ENCODE data around the gene MKLN1. TPM values are rescaled to one million over a fixed set of nuclear protein-coding genes. Genes with fewer than 3 reads are reported as not detected.

MKLN1 gene
- polyA plus RNA-seq, 1 donor from 2014 or later = 15.9 TPM

DNA sequence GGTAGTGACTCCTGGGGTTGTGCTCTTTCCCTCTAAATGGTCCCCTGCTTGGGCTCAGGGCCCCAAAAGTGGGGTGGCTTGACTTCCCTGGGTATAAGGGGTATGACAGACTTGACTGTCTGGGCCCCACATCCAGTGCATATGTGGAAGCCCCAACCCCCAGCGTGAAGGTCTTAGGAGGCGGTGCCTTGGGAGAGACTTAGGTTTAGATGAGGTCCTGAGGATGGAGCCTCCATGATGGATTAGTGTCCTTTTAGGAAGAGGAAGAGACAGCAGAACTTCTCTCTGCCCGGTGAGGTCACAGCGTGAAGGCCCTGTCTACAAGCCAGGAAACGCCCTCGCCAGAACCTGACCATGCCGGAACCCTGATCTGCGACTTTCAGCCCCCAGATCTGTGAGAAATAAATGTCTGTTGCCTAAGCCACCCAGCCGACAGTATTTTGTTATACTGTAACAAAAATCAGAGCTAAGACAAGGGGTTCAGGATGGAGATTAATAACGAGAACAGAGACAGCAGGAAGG is 205.0 kb downstream of the MKLN1 start:
- no peak overlapping the region for H3K4me2 ChIP-seq (ENCODE audit: low read length)

GRCh38 chr7:131533151-131533559 is 205.5 kb downstream of the MKLN1 start:
- H3K79me2 ChIP-seq (replicated peaks; ENCODE audit: insufficient read depth, low read length) = no peaks in the 10 kb centered on the region
- no peaks in the 10 kb centered on the region for H3K27me3 ChIP-seq (ENCODE audit: insufficient read depth, low read depth, low read length)
- H3K36me3 ChIP-seq (ENCODE audit: insufficient read depth, low read length) = no peaks in the 10 kb centered on the region
- no peak overlapping the region for H3K4me2 ChIP-seq (ENCODE audit: low read length)
- no peaks in the 10 kb centered on the region for H4K20me1 ChIP-seq (ENCODE audit: insufficient read depth)
- no peaks in the 10 kb centered on the region for H3K9me3 ChIP-seq (ENCODE audit: low read length)
- H3F3A ChIP-seq (ENCODE audit: insufficient read depth, low read length, poor library complexity, severe bottlenecking) = no peaks in the 10 kb centered on the region
- no peak overlapping the region for H3K27ac ChIP-seq (ENCODE audit: low read length)
- H3K9ac ChIP-seq (ENCODE audit: low read length) = no peak overlapping the region
- H2AFZ ChIP-seq (ENCODE audit: low read depth, low read length) = no peak overlapping the region
- no peaks in the 10 kb centered on the region for H3K9me2 ChIP-seq (ENCODE audit: insufficient read depth, low read length)
- no peak overlapping the region for H3K4me3 ChIP-seq (ENCODE audit: low read length)
- TF ChIP-seq EZH2 (IDR thresholded peaks at IDR 0.05; ENCODE audit: borderline replicate concordance, insufficient read depth, low read length, poor library complexity, severe bottlenecking) = no peak
- TF ChIP-seq SMC3 (conservative IDR thresholded peaks at IDR 0.05; ENCODE audit: poor library complexity) = no peak
- TF ChIP-seq EP300 (conservative IDR thresholded peaks at IDR 0.05; ENCODE audit: poor library complexity, severe bottlenecking) = no peak
- no peak for TF ChIP-seq REST (IDR thresholded peaks at IDR 0.05; ENCODE audit: borderline replicate concordance)
- no peak for TF ChIP-seq MXI1 (conservative IDR thresholded peaks at IDR 0.05; ENCODE audit: poor library complexity, severe bottlenecking)
- TF ChIP-seq, protein P1, sequence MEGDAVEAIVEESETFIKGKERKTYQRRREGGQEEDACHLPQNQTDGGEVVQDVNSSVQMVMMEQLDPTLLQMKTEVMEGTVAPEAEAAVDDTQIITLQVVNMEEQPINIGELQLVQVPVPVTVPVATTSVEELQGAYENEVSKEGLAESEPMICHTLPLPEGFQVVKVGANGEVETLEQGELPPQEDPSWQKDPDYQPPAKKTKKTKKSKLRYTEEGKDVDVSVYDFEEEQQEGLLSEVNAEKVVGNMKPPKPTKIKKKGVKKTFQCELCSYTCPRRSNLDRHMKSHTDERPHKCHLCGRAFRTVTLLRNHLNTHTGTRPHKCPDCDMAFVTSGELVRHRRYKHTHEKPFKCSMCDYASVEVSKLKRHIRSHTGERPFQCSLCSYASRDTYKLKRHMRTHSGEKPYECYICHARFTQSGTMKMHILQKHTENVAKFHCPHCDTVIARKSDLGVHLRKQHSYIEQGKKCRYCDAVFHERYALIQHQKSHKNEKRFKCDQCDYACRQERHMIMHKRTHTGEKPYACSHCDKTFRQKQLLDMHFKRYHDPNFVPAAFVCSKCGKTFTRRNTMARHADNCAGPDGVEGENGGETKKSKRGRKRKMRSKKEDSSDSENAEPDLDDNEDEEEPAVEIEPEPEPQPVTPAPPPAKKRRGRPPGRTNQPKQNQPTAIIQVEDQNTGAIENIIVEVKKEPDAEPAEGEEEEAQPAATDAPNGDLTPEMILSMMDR (IDR thresholded peaks at IDR 0.05; ENCODE audit: poor library complexity, severe bottlenecking) = no peak
- TF ChIP-seq RAD21 (conservative IDR thresholded peaks at IDR 0.05) = no peak

More for the DNA sequence above, 205.0 kb downstream of the MKLN1 start:
- Histone ChIP-seq H3K9me2 (ENCODE audit: insufficient read depth, low read length) (no peaks in the 10 kb centered on the region), H3K79me2 (replicated peaks; ENCODE audit: insufficient read depth, low read length) (no peaks in the 10 kb centered on the region), H3K36me3 (ENCODE audit: insufficient read depth, low read length) (no peaks in the 10 kb centered on the region), H3K9me3 (ENCODE audit: low read length) (no peaks in the 10 kb centered on the region), H3K27me3 (ENCODE audit: insufficient read depth, low read depth, low read length) (no peaks in the 10 kb centered on the region), H3F3A (ENCODE audit: insufficient read depth, low read length, poor library complexity, severe bottlenecking) (no peaks in the 10 kb centered on the region), H3K4me3 (ENCODE audit: low read length) (no peak overlapping the region), H3K27ac (ENCODE audit: low read length) (no peak overlapping the region), H4K20me1 (ENCODE audit: insufficient read depth) (no peaks in the 10 kb centered on the region), H3K9ac (ENCODE audit: low read length) (no peak overlapping the region), H2AFZ (ENCODE audit: low read depth, low read length) (no peak overlapping the region)
- TF ChIP-seq EZH2 (IDR thresholded peaks at IDR 0.05; ENCODE audit: borderline replicate concordance, insufficient read depth, low read length, poor library complexity, severe bottlenecking) (no peak), MXI1 (conservative IDR thresholded peaks at IDR 0.05; ENCODE audit: poor library complexity, severe bottlenecking) (no peak), TAF1 (IDR thresholded peaks at IDR 0.05; ENCODE audit: low read depth) (no peak), REST (IDR thresholded peaks at IDR 0.05; ENCODE audit: borderline replicate concordance) (no peak), POLR2AphosphoS5 (IDR thresholded peaks at IDR 0.05) (no peak), SMC3 (conservative IDR thresholded peaks at IDR 0.05; ENCODE audit: poor library complexity) (no peak), RAD21 (conservative IDR thresholded peaks at IDR 0.05) (no peak), EP300 (conservative IDR thresholded peaks at IDR 0.05; ENCODE audit: poor library complexity, severe bottlenecking) (no peak)
- TF ChIP-seq, protein P1 (IDR thresholded peaks at IDR 0.05; ENCODE audit: poor library complexity, severe bottlenecking) = no peak
